Panc1 (cell line): ENCODE data around the gene GAS7. TPM values are rescaled to one million over a fixed set of nuclear protein-coding genes. Genes with fewer than 3 reads are reported as not detected.

ENCODE experiments used
- ATAC-seq: fragments of 200-7000 bp; cut with Tn5 transposase; 2 replicates; pipeline ENCODE4 v1.9.1; 2020; ENCODE audit warnings: mild to moderate bottlenecking, moderate library complexity
- BruUV-seq: library from RNA; stranded (reverse); fragments of 400-500 nt; replicated peaks from 2 replicates; lab custom pipeline; 2021; lab: Mats Ljungman, UMichigan
- CTCF ChIA-PET: fragments of 300-600 bp; sonication (Branson Sonifier 250); formaldehyde crosslinking; loops from one replicate; lab custom pipeline; 2022; ENCODE audit warnings: antibody characterized with exemption; lab: Charles Lee
- POLR2A ChIA-PET: fragments of 300-600 bp; sonication (Branson Sonifier 250); formaldehyde crosslinking; loops from one replicate; lab custom pipeline; 2022; ENCODE audit warnings: antibody characterized with exemption; lab: Charles Lee
- DNase-seq: peaks from one replicate; pipeline ENCODE4 v3.0.0-alpha.2; 2010; ENCODE audit warnings: low read depth, low spot score
- H3K27ac ChIP-seq: 2 replicates; pipeline ENCODE4 v1.5.1; 2011; ENCODE audit warnings: mild to moderate bottlenecking, low read length, inconsistent platforms
- H3K27me3 ChIP-seq: fragments of 200-500 bp; sonication (Bioruptor generic); 2 replicates; pipeline ENCODE4 v1.6.0; 2014; ENCODE audit warnings: low read length, inconsistent platforms; ENCODE audit not compliant: control insufficient read depth, insufficient read depth
- H3K36me3 ChIP-seq: fragments of 200-500 bp; sonication (Bioruptor generic); 2 replicates; pipeline ENCODE4 v1.5.1; 2014; ENCODE audit warnings: inconsistent platforms, mild to moderate bottlenecking, low read length, moderate library complexity; ENCODE audit not compliant: control insufficient read depth, insufficient read depth
- H3K4me1 ChIP-seq: 2 replicates; pipeline ENCODE4 v1.5.1; 2011; ENCODE audit warnings: inconsistent platforms, mild to moderate bottlenecking, low read length, moderate library complexity; ENCODE audit not compliant: control insufficient read depth, insufficient read depth
- H3K4me3 ChIP-seq, 2 experiments: 2 replicates each; pipeline ENCODE4 v1.5.1; 2011 to 2012; ENCODE audit warnings: low read depth in 2 of 2, low read length in 2 of 2, mild to moderate bottlenecking in 2 of 2, inconsistent platforms in 1 of 2, moderate library complexity in 1 of 2
- H3K9me3 ChIP-seq: fragments of 200-500 bp; sonication (Bioruptor generic); 2 replicates; pipeline ENCODE4 v1.5.1; 2014; ENCODE audit warnings: low read depth, mild to moderate bottlenecking, inconsistent platforms, low read length, moderate library complexity; ENCODE audit not compliant: control insufficient read depth, insufficient read depth
- CTCF ChIP-seq: fragments of 450-650 bp; IDR thresholded peaks from 2 replicates; pipeline ENCODE4 v1.5.1; 2017; ENCODE audit warnings: mild to moderate bottlenecking
- POLR2AphosphoS5 ChIP-seq: IDR thresholded peaks from 2 replicates; pipeline ENCODE4 v1.6.1; 2012; ENCODE audit warnings: mild to moderate bottlenecking, low read depth, low read length, moderate library complexity
- SIN3A ChIP-seq: IDR thresholded peaks from 2 replicates; pipeline ENCODE4 v1.6.1; 2012; ENCODE audit warnings: low read depth, mild to moderate bottlenecking, low read length, moderate library complexity, borderline replicate concordance; ENCODE audit not compliant: insufficient read depth
- TCF7L2 ChIP-seq: IDR thresholded peaks from 2 replicates; pipeline ENCODE4 v1.6.1; 2011; ENCODE audit warnings: mild to moderate bottlenecking, low read depth, low read length, inconsistent platforms
- in situ Hi-C: cut with HindIII; loops from 2 replicates; pipeline ENCODE4 v1.10.0; 2016; ENCODE audit warnings: low sequenced_read_pairs, low pct_unique_long_range_greater_than_20kb
- intact Hi-C: fragments of 100-400 bp; cut with micrococcal nuclease; formaldehyde crosslinking; loops from one replicate; pipeline ENCODE4 v1.10.0; 2022; ENCODE audit not compliant: unreplicated experiment
- total RNA-seq: library from RNA; stranded (reverse); gene quantifications from one replicate; pipeline ENCODE4 v1.2.1, GENCODE V29; 2021; ENCODE audit not compliant: unreplicated experiment
- TF ChIP-seq, protein P1 (sequence below), 2 experiments: IDR thresholded peaks; 2 replicates each; pipeline ENCODE4 v1.6.1; 2011 to 2012; ENCODE audit warnings: low read depth in 2 of 2, control low read depth in 1 of 2, low read length in 1 of 2, mild to moderate bottlenecking in 1 of 2, moderate library complexity in 1 of 2; ENCODE audit not compliant: insufficient read depth in 1 of 2

Gene GAS7
- total RNA-seq, 1 experiment from 2014 or later, result 0.05 TPM

GRCh38 chr17:9878786-9879525 is 319.4 kb downstream of the GAS7 start:
- Histone ChIP-seq H3K4me1 (no peaks in the 10 kb centered on the region), H3K4me3 (no peak overlapping the region), H3K36me3 (no peaks in the 10 kb centered on the region), H3K27ac (no peak overlapping the region), H3K27me3 (no peaks in the 10 kb centered on the region), H3K9me3 (peaks cover 9% of the 10 kb centered on the region; the same call in 1 of the 2 replicates)
- ATAC-seq (no peak), DNase-seq (no peak)
- TF ChIP-seq CTCF, result no peak
- no peak for TF ChIP-seq POLR2AphosphoS5
- TF ChIP-seq TCF7L2, result no peak
- TF ChIP-seq, protein P1, sequence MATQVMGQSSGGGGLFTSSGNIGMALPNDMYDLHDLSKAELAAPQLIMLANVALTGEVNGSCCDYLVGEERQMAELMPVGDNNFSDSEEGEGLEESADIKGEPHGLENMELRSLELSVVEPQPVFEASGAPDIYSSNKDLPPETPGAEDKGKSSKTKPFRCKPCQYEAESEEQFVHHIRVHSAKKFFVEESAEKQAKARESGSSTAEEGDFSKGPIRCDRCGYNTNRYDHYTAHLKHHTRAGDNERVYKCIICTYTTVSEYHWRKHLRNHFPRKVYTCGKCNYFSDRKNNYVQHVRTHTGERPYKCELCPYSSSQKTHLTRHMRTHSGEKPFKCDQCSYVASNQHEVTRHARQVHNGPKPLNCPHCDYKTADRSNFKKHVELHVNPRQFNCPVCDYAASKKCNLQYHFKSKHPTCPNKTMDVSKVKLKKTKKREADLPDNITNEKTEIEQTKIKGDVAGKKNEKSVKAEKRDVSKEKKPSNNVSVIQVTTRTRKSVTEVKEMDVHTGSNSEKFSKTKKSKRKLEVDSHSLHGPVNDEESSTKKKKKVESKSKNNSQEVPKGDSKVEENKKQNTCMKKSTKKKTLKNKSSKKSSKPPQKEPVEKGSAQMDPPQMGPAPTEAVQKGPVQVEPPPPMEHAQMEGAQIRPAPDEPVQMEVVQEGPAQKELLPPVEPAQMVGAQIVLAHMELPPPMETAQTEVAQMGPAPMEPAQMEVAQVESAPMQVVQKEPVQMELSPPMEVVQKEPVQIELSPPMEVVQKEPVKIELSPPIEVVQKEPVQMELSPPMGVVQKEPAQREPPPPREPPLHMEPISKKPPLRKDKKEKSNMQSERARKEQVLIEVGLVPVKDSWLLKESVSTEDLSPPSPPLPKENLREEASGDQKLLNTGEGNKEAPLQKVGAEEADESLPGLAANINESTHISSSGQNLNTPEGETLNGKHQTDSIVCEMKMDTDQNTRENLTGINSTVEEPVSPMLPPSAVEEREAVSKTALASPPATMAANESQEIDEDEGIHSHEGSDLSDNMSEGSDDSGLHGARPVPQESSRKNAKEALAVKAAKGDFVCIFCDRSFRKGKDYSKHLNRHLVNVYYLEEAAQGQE (IDR thresholded peaks at IDR 0.05; ENCODE audit: insufficient read depth in 1 of 2, low read depth in 2 of 2, low read length in 1 of 2), result no peak
- TF ChIP-seq SIN3A, result no peak
- no TSS peak for BruUV-seq
- POLR2A ChIA-PET, result no interaction called here
- in situ Hi-C loops (no loop called here), intact Hi-C loops (no loop called here)
- CTCF ChIA-PET, result no interaction called here

GRCh38 chr17:9878356-9878755 is 320.1 kb downstream of the GAS7 start:
- CTCF ChIA-PET, result no interaction called here
- Histone ChIP-seq H3K27me3 (no peaks in the 10 kb centered on the region), H3K4me1 (no peaks in the 10 kb centered on the region), H3K36me3 (no peaks in the 10 kb centered on the region), H3K9me3 (peaks cover 4% of the 10 kb centered on the region; the same call in 1 of the 2 replicates), H3K27ac (no peak overlapping the region), H3K4me3 (no peak overlapping the region)
- DNase-seq, result no peak
- ATAC-seq, result no peak
- BruUV-seq, result no TSS peak
- TF ChIP-seq, protein P1 (IDR thresholded peaks at IDR 0.05; ENCODE audit: insufficient read depth in 1 of 2, low read depth in 2 of 2, low read length in 1 of 2), result no peak
- TF ChIP-seq CTCF (no peak), POLR2AphosphoS5 (no peak), TCF7L2 (no peak), SIN3A (no peak)
- intact Hi-C loops (no loop called here), in situ Hi-C loops (no loop called here)
- POLR2A ChIA-PET, result no interaction called here
